Measurements from ENCODE around the gene ALMS1.
"Not testable (repeated sequence)": the region's sequence is repeated elsewhere in the genome, so short reads cannot be mapped to it uniquely, and the experiment has no call there.

- not testable (repeated sequence) for TF ChIP-seq SUZ12 (IDR thresholded peaks at IDR 0.05); FOXK2 (IDR thresholded peaks at IDR 0.05); BHLHE40 (IDR thresholded peaks at IDR 0.05; ENCODE audit: borderline replicate concordance); SP1 (IDR thresholded peaks at IDR 0.05); ELF4 (IDR thresholded peaks at IDR 0.05); FOXM1 (IDR thresholded peaks at IDR 0.05; ENCODE audit: borderline replicate concordance); LEF1 (IDR thresholded peaks at IDR 0.05; ENCODE audit: borderline replicate concordance); ARNT (IDR thresholded peaks at IDR 0.05); FOXA1 (IDR thresholded peaks at IDR 0.05); PKNOX1 (IDR thresholded peaks at IDR 0.05); CTBP1 (IDR thresholded peaks at IDR 0.05; ENCODE audit: borderline replicate concordance)
These were observed 124.8 kb downstream of the ALMS1 start for GRCh38 chr2:73510470-73510869.
